Adipocyte (in vitro differentiated cells): ENCODE measurements around the gene CNTNAP5.

Source experiments
- DNase-seq: peaks from one replicate; pipeline ENCODE4 v3.0.0-alpha.2; 2015; ENCODE audit warnings: low read depth
- H3K27me3 ChIP-seq: replicated peaks from 2 replicates; pipeline ENCODE4 v1.7.0; 2013; ENCODE audit warnings: mild to moderate bottlenecking, low read length, moderate library complexity; ENCODE audit not compliant: control insufficient read depth, insufficient read depth
- H3K36me3 ChIP-seq: 2 replicates; pipeline ENCODE4 v1.7.0; 2013; ENCODE audit warnings: low read length, mild to moderate bottlenecking, moderate library complexity; ENCODE audit not compliant: control insufficient read depth, insufficient read depth, severe bottlenecking
- H3K4me1 ChIP-seq: 2 replicates; pipeline ENCODE4 v1.7.0; 2013; ENCODE audit warnings: mild to moderate bottlenecking, low read length, moderate library complexity; ENCODE audit not compliant: control insufficient read depth, insufficient read depth
- H3K4me3 ChIP-seq: 2 replicates; pipeline ENCODE4 v1.7.0; 2013; ENCODE audit warnings: mild to moderate bottlenecking, low read length, moderate library complexity
- H3K9ac ChIP-seq: 2 replicates; pipeline ENCODE4 v1.7.0; 2013; ENCODE audit warnings: mild to moderate bottlenecking, low read length, moderate library complexity
- H3K9me3 ChIP-seq: 2 replicates; pipeline ENCODE4 v1.7.0; 2013; ENCODE audit warnings: mild to moderate bottlenecking, low read length, moderate library complexity; ENCODE audit not compliant: control insufficient read depth

CNTNAP5 gene

DNA sequence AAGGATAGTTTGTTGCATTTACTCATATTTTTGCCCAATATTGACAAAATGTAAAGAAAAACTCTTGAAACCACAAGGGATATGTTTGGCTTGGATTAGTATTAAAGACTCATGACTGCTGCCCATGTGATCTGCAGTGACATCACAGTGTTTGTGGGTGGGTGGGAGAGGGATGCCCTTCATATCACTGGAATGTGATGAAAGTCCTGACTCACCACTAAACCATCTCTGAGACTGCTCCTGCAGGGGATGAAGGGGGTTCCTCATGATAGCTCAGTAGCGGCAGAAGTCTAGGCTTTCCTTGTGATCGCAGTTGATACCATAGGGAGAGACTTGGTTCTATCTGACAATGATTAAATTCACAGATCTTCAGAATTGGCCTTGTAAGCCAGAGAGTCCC lies 451.2 kb downstream of the CNTNAP5 start:
- DNase-seq: no peak
- Histone ChIP-seq H3K9ac (no peak overlapping the region), H3K9me3 (no peaks in the 10 kb centered on the region), H3K4me3 (no peak overlapping the region), H3K27me3 (no peaks in the 10 kb centered on the region), H3K36me3 (no peaks in the 10 kb centered on the region), H3K4me1 (no peaks in the 10 kb centered on the region)

DNA sequence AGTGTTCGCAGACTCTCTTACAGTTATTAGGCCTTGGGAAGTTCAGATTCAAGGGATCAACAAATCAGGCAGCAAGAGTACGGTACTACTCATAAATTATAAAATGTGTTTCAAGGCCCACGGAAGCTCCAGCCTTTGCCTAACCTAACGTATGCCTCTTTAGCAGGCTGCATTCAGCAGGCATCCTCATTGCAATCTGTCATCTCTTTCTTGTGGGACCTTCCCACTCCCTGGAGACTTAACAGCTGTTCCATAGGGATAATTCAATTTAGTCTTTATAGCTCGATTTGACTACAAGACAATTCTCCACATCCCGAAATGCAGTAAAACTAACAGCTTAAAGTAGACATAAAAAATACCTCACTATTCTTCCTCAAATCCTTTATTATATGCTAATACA lies 453.7 kb downstream of the CNTNAP5 start:
- no peaks in the 10 kb centered on the region for H3K4me1 ChIP-seq
- no peak overlapping the region for H3K9ac ChIP-seq
- H3K4me3 ChIP-seq: no peak overlapping the region
- H3K27me3 ChIP-seq: no peaks in the 10 kb centered on the region
- no peaks in the 10 kb centered on the region for H3K9me3 ChIP-seq
- H3K36me3 ChIP-seq: no peaks in the 10 kb centered on the region
- DNase-seq: no peak

DNA sequence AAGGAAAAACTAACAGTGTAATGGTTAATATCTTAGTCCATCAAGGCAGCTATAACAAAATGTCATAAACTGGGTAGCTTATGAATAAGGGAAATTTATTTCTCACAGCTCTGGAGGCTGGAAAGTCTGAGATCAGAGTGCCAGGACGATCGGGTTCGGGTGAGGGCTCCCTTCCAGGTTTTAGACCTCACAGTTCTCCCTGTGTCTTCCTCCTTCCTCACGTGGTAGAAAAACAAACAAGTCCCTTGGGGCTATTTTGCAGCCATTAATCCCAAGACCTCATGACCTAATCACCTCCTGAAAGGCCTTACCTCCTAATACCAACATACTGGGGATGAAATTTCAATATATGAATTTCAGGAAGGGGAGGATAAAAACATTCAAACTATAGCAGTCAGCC lies 455.9 kb downstream of the CNTNAP5 start:
- no peak for DNase-seq
- Histone ChIP-seq H3K9ac (no peak overlapping the region), H3K4me3 (no peak overlapping the region), H3K27me3 (no peaks in the 10 kb centered on the region), H3K36me3 (no peaks in the 10 kb centered on the region), H3K4me1 (no peaks in the 10 kb centered on the region), H3K9me3 (no peaks in the 10 kb centered on the region)

DNA sequence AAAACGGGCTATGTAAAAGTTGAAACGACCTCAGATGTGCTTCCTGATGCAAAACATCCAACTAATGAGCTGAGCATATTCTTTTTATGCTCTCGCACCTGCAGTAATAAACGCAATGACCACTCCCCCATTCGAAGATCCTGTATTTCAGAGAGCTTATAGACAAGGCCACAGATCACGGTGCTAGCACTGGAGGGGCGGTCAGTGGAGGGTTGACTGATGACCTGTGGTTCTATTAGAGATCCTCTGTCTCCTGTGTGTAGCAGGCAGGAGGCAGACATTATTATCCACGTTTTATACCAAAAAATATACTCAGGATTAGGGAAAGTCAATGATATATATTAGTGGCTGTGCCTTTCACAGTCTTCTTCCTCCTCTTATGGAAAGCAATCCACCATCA lies 457.0 kb downstream of the CNTNAP5 start:
- H3K4me1 ChIP-seq: no peaks in the 10 kb centered on the region
- no peaks in the 10 kb centered on the region for H3K9me3 ChIP-seq
- DNase-seq: no peak
- H3K27me3 ChIP-seq: no peaks in the 10 kb centered on the region
- H3K36me3 ChIP-seq: no peaks in the 10 kb centered on the region
- no peak overlapping the region for H3K9ac ChIP-seq
- H3K4me3 ChIP-seq: no peak overlapping the region

DNA sequence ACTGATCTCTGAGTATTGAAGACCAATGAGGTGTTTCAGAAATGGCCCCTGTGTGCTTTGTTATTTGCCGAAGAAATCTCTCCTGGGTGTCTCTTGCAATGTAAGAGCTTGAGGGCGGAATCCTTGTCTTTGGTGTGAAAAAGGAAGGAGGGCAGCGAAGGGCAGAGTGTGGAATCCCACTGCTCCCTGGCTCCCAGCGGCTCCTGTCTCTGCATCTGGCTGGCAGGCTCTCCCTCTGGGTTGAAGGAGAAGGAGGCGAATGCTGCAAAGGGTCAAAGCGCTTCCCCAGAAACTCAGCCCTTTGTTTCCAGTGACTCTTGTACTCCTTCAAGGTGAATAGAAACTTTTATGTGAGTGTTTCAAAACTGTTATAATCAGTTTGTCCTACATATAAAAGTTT lies 457.5 kb downstream of the CNTNAP5 start:
- Histone ChIP-seq H3K4me3 (no peak overlapping the region), H3K36me3 (no peaks in the 10 kb centered on the region), H3K27me3 (no peaks in the 10 kb centered on the region), H3K4me1 (no peaks in the 10 kb centered on the region), H3K9me3 (no peaks in the 10 kb centered on the region), H3K9ac (no peak overlapping the region)
- DNase-seq: no peak

DNA sequence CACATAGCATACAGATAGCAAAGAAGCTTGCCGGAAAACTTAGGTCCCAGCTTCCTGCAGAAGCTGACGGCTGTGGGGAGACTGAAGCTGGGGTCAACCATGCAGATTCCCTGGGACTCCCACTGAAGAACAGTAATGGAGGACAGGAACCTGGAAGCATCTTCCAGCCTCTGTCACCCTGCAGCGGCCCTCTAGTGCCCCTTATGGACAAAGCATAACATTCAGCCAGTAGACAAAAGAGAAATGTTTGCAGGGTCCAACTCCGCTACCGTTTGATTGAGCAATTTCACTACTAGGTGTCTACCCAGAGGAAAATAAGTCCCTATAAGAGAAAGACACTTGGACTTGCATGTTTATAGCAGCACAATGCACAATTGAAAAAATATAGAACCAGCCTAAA lies 460.6 kb downstream of the CNTNAP5 start:
- Histone ChIP-seq H3K9me3 (no peaks in the 10 kb centered on the region), H3K27me3 (no peaks in the 10 kb centered on the region), H3K4me3 (no peak overlapping the region), H3K36me3 (no peaks in the 10 kb centered on the region), H3K9ac (no peak overlapping the region), H3K4me1 (no peaks in the 10 kb centered on the region)
- DNase-seq: no peak

DNA sequence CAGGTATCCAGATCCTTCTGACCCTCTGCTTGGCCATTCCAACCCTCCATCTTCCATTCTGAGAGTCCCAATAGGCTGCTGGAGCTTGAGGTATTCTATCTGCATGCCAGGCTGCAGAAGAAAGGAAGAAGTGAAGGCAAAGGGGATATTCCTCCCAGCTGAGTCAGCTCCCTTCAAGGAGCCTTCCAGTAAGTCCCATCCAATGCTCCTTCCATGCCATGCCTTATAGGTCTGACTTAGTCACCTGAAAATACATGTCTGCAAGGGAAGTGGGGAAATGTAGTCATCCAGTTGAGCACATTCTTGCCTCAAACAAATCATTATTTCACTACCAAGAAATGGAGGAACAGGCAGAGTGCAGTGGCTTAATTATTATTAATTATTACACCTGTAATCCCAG lies 464.6 kb downstream of the CNTNAP5 start:
- H3K36me3 ChIP-seq: no peaks in the 10 kb centered on the region
- H3K4me3 ChIP-seq: no peak overlapping the region
- no peaks in the 10 kb centered on the region for H3K9me3 ChIP-seq
- no peaks in the 10 kb centered on the region for H3K4me1 ChIP-seq
- DNase-seq: no peak
- H3K27me3 ChIP-seq: no peaks in the 10 kb centered on the region
- H3K9ac ChIP-seq: no peak overlapping the region

DNA sequence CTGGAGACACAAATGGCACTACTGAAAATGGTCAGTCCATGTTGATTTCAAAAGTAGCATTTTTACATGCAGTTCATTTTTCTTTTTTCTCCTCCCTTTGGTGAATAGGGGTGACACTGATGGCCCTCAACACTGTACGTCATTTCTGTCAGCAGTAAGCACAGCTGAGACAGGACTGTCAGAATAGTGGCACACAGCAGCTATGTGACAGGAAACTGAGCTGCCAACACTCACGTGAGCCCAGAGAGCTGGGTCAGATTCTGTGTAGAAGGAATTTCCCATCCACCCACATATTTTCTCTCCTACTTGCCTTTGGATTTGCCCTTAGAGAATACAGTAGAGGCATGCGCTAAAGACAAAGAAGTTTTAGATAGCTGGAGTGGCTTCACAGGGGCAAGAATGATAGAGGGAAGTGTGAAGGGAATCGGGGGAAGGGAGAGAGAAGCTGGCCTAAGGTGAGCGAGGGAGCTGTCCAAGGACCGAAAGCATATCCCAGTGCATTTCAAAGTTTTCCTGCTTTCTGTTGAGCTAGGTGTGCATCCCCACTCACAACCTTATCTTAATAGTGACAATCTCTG lies 476.6 kb downstream of the CNTNAP5 start:
- Histone ChIP-seq H3K4me1 (no peaks in the 10 kb centered on the region), H3K9ac (no peak overlapping the region), H3K27me3 (no peaks in the 10 kb centered on the region), H3K9me3 (no peaks in the 10 kb centered on the region), H3K4me3 (no peak overlapping the region), H3K36me3 (no peaks in the 10 kb centered on the region)
- DNase-seq: no peak

DNA sequence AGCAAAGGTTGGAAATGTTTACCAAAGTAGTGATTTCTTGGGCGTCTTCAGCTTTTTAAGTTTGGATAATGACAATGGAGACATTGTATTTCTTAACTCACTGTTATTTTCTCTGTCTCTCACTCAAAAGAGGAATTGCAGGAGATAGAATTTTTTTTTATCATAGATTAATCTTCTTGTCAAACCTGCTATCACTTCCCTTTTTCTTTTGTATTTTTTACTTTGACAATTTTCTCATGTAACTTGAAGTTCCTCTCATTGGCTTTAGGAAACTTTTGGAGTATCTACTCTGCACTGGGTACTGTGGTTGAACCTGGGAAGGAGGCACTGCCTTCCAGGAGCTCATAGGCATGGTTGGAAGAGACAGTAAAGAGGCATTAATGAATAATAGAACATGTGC lies 489.1 kb downstream of the CNTNAP5 start:
- H3K9ac ChIP-seq: no peak overlapping the region
- H3K4me1 ChIP-seq: no peaks in the 10 kb centered on the region
- DNase-seq: no peak
- H3K36me3 ChIP-seq: no peaks in the 10 kb centered on the region
- H3K4me3 ChIP-seq: no peak overlapping the region
- no peaks in the 10 kb centered on the region for H3K27me3 ChIP-seq
- no peaks in the 10 kb centered on the region for H3K9me3 ChIP-seq

DNA sequence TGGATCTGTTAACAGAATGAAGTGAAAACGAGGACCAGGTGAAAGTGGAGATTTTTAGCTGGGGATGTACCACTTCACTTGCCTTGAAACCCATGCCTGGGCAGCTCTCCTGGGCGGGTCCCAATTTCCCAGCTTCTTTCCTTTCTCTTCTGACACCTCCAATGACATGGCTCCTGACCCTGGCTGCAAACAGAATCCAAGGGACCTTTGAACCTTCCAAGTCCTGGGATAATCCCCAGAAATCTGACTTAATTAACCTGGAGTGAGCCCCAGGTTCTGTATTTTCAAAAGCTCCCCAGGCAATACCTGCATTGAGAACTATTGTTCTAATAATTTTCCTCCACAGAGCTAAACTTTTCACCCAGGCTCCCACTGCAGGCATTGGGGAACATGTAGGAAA lies 495.9 kb downstream of the CNTNAP5 start:
- DNase-seq: no peak
- no peaks in the 10 kb centered on the region for H3K4me1 ChIP-seq
- no peaks in the 10 kb centered on the region for H3K9me3 ChIP-seq
- no peaks in the 10 kb centered on the region for H3K27me3 ChIP-seq
- H3K36me3 ChIP-seq: no peaks in the 10 kb centered on the region
- H3K4me3 ChIP-seq: no peak overlapping the region
- H3K9ac ChIP-seq: no peak overlapping the region

DNA sequence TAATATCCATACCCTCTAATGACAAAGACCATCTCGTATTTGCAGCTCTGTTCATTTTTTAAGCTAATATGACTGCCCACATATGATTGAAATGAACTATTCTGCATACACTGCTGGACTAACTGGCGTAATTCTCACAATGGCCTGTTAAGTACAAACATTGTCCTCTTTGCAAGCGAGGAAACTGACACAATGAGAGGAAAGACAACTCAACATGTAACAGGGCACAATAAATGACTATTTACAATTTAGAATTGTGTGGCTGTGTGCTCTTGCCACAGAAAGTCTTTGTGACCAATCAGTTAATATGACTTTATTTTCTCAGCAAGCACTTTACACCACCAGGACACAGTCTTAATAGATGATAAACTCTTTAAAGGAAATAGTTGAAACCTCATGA lies 498.0 kb downstream of the CNTNAP5 start:
- no peak for DNase-seq
- Histone ChIP-seq H3K4me1 (no peaks in the 10 kb centered on the region), H3K36me3 (no peaks in the 10 kb centered on the region), H3K4me3 (no peak overlapping the region), H3K9ac (no peak overlapping the region), H3K27me3 (no peaks in the 10 kb centered on the region), H3K9me3 (no peaks in the 10 kb centered on the region)

DNA sequence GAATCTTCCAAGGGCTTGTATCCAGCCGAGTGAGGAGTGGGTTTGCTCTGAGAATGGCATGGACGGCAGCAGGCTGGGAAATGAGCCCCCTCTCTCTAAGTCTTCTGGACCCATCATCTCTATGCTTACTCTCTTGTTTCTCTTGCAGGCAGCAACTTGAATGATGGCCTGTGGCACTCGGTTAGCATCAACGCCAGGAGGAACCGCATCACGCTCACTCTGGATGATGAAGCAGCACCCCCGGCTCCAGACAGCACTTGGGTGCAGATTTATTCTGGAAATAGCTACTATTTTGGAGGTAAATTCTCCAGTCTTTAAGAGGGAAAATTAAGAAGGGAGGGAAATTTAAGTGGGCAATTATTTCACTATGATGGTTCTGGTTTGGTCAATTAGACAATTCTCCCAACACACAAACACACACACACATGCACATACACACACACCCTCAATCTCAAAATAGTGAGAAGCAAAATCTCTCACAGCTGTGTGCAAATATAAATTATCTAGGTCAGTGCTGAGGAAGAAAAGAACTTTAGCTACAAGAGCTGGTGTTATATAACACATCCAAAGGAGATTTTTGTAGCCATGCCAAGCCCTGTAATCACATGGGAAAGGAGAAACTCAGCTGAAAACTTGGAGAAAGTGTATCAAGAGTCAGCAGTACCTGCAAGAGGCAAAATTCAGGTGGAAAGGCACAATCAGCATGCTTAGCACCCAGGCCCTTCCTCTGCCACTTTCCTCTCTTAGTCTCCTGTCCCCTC lies 499.2 kb downstream of the CNTNAP5 start:
- H3K4me3 ChIP-seq: no peak overlapping the region
- H3K27me3 ChIP-seq: no peaks in the 10 kb centered on the region
- no peak for DNase-seq
- H3K9me3 ChIP-seq: no peaks in the 10 kb centered on the region
- H3K9ac ChIP-seq: no peak overlapping the region
- H3K4me1 ChIP-seq: no peaks in the 10 kb centered on the region
- H3K36me3 ChIP-seq: no peaks in the 10 kb centered on the region
